ENCODE data around the gene HPCA. TPM values are rescaled to one million over a fixed set of nuclear protein-coding genes. Genes with fewer than 3 reads are reported as not detected.

The HPCA gene
- total and polyA plus RNA-seq, 2 of the 13 experiments (the other 11 are each of a cell fraction or from before 2014, with no cell fraction given) = not detected

DNA sequence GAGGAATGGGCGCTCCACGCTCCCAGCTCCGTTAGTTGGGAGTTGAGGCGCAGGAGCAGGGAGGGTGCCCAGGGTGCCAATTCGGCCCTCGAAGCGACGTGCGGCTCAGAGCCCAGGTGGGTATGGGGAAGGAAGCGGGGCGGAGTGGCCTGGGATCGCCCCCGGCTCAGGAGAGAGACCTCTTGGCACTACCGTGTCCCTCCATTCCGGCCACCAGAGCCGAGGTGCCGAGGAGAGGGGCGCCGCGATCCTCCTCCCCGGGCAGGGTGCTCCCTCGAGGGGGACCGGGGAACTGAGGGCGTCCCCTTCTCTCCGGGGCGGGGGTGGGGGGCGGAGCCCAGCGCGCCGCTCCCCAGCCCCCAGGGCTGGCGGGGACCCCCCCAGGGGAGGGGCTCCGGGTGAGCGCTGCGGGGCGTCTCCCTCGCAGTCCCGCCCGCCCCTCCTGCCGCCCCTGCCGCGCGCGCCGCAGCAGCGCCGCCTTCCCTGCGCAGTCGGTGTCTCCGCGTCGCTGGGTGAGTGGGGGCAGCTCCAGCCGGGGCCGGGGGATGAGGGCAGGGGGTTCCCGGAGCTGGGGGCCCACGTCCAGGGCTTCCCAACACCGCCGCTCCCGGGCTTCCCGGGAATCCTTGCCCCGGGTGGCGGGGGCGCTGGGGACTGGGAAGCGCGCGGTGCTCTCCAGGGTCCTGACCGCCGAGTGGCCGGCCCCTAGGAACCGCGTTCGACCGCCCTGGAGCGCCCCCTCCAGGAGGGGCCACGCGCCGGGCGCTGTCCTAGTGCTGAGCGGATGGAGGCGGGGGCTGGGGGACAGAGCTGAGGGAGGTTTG, at the start of gene HPCA (continued):
- TF ChIP-seq, protein P1, sequence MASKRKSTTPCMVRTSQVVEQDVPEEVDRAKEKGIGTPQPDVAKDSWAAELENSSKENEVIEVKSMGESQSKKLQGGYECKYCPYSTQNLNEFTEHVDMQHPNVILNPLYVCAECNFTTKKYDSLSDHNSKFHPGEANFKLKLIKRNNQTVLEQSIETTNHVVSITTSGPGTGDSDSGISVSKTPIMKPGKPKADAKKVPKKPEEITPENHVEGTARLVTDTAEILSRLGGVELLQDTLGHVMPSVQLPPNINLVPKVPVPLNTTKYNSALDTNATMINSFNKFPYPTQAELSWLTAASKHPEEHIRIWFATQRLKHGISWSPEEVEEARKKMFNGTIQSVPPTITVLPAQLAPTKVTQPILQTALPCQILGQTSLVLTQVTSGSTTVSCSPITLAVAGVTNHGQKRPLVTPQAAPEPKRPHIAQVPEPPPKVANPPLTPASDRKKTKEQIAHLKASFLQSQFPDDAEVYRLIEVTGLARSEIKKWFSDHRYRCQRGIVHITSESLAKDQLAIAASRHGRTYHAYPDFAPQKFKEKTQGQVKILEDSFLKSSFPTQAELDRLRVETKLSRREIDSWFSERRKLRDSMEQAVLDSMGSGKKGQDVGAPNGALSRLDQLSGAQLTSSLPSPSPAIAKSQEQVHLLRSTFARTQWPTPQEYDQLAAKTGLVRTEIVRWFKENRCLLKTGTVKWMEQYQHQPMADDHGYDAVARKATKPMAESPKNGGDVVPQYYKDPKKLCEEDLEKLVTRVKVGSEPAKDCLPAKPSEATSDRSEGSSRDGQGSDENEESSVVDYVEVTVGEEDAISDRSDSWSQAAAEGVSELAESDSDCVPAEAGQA (IDR thresholded peaks at IDR 0.05; ENCODE audit: low read depth) = no peak
- TF ChIP-seq, protein P1 (CRISPR knock-in tag; IDR thresholded peaks at IDR 0.05; ENCODE audit: borderline replicate concordance) = peak; percentile 99
- TF ChIP-seq, protein P2, sequence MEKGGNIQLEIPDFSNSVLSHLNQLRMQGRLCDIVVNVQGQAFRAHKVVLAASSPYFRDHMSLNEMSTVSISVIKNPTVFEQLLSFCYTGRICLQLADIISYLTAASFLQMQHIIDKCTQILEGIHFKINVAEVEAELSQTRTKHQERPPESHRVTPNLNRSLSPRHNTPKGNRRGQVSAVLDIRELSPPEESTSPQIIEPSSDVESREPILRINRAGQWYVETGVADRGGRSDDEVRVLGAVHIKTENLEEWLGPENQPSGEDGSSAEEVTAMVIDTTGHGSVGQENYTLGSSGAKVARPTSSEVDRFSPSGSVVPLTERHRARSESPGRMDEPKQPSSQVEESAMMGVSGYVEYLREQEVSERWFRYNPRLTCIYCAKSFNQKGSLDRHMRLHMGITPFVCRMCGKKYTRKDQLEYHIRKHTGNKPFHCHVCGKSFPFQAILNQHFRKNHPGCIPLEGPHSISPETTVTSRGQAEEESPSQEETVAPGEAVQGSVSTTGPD (CRISPR knock-in tag; IDR thresholded peaks at IDR 0.05) = peak; percentile 68; the same call in 1 of the 2 replicates
- TF ChIP-seq SALL2 (CRISPR knock-in tag; IDR thresholded peaks at IDR 0.05) = peak; percentile 97
- TF ChIP-seq ZNF547 (CRISPR knock-in tag; IDR thresholded peaks at IDR 0.05) = peak; percentile 98
- no peak for TF ChIP-seq GABPA (IDR thresholded peaks at IDR 0.05; ENCODE audit: low read depth, low read length)
- peak; percentile 37; the same call in 1 of the 2 replicates for TF ChIP-seq GABPA (CRISPR knock-in tag; IDR thresholded peaks at IDR 0.05; ENCODE audit: low read depth)
- TF ChIP-seq ZNF34 (CRISPR knock-in tag; IDR thresholded peaks at IDR 0.05; ENCODE audit: borderline replicate concordance) = no peak
- TF ChIP-seq, protein P3, sequence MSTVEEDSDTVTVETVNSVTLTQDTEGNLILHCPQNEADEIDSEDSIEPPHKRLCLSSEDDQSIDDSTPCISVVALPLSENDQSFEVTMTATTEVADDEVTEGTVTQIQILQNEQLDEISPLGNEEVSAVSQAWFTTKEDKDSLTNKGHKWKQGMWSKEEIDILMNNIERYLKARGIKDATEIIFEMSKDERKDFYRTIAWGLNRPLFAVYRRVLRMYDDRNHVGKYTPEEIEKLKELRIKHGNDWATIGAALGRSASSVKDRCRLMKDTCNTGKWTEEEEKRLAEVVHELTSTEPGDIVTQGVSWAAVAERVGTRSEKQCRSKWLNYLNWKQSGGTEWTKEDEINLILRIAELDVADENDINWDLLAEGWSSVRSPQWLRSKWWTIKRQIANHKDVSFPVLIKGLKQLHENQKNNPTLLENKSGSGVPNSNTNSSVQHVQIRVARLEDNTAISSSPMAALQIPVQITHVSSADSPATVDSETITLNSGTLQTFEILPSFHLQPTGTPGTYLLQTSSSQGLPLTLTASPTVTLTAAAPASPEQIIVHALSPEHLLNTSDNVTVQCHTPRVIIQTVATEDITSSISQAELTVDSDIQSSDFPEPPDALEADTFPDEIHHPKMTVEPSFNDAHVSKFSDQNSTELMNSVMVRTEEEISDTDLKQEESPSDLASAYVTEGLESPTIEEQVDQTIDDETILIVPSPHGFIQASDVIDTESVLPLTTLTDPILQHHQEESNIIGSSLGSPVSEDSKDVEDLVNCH (CRISPR knock-in tag; IDR thresholded peaks at IDR 0.05) = peak; percentile 64; the same call in 1 of the 2 replicates
- peak; percentile 94 for TF ChIP-seq MEF2D (CRISPR knock-in tag; IDR thresholded peaks at IDR 0.05)
- TF ChIP-seq, protein P4, sequence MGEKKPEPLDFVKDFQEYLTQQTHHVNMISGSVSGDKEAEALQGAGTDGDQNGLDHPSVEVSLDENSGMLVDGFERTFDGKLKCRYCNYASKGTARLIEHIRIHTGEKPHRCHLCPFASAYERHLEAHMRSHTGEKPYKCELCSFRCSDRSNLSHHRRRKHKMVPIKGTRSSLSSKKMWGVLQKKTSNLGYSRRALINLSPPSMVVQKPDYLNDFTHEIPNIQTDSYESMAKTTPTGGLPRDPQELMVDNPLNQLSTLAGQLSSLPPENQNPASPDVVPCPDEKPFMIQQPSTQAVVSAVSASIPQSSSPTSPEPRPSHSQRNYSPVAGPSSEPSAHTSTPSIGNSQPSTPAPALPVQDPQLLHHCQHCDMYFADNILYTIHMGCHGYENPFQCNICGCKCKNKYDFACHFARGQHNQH (CRISPR knock-in tag; IDR thresholded peaks at IDR 0.05) = peak; percentile 98
- TF ChIP-seq ISX (CRISPR knock-in tag; conservative IDR thresholded peaks at IDR 0.05) = peak; percentile 98
